NCI-H460 (cell line): Measurements from ENCODE around the gene HS6ST3. TPM values are rescaled to one million over a fixed set of nuclear protein-coding genes. Genes with fewer than 3 reads are reported as not detected.

Experiments
- DNase-seq: peaks from one replicate; pipeline ENCODE4 v3.0.0-alpha.2; 2016; ENCODE audit warnings: low read depth; ENCODE audit errors: extremely low read depth
- total RNA-seq: library from RNA; depleted of rRNA; stranded (reverse); fragments of >200 nt; shearing (Covaris generic); gene quantifications from 2 replicates; pipeline ENCODE4 v1.2.3, GENCODE V29; 2014

Gene HS6ST3
- total RNA-seq, 1 experiment from 2014 or later = not detected

GRCh38 chr13:96690998-96691397 is 601.1 kb downstream of the HS6ST3 start:
- DNase-seq = no peak

DNA sequence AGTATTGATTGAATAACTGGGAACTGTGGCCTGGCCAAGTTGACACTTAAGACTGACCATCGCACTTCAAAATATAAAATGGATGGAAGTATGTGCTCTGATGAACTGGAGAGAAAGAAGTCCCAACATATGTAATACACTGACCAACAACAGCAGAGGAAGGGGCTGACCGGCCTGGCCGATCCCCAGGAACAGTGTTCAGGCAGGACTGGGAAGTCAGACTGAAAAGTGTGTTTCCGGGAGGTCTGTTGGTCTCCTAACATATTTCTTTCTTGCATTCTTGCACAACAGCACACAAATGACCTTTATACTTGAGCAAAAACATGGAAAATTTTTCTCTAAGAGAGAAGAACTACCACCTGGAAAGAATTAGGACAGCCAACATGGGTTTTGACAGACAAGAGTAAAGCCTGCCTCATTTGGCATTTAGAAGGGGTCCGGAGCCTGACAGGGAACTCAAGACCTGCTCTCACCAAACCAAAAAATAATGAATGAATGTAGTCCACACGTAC is 606.5 kb downstream of the HS6ST3 start:
- no peak for DNase-seq

DNA sequence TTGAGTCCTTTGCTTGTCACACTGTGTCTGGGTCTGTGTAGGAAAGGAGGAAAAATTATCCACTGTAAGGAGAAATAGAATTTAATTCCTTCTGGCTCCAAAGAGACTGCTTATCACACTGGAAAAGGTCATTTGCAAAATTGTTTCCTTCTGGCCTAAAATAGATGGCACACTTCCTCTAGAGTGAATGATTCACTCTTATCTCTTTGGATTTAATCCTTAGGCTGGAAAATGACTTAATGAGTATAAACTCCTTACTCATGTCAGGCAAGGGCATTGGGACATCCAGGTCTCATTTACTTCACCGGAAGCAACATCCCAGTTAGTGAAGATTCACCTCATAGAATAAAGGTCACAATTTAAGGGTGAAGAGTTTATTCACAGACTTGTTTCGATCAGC is 610.8 kb downstream of the HS6ST3 start:
- DNase-seq = no peak

- DNase-seq = no peak
Measured at GRCh38 chr13:96707146-96707545, 617.2 kb downstream of the HS6ST3 start.

- DNase-seq = no peak
Measured at GRCh38 chr13:96710166-96710862, 620.4 kb downstream of the HS6ST3 start.

GRCh38 chr13:96720446-96720845 is 630.5 kb downstream of the HS6ST3 start:
- DNase-seq = no peak

- DNase-seq = no peak
Measured at GRCh38 chr13:96726651-96727050, 636.7 kb downstream of the HS6ST3 start.

- DNase-seq = no peak
Measured at GRCh38 chr13:96728463-96728862, 638.6 kb downstream of the HS6ST3 start.

DNA sequence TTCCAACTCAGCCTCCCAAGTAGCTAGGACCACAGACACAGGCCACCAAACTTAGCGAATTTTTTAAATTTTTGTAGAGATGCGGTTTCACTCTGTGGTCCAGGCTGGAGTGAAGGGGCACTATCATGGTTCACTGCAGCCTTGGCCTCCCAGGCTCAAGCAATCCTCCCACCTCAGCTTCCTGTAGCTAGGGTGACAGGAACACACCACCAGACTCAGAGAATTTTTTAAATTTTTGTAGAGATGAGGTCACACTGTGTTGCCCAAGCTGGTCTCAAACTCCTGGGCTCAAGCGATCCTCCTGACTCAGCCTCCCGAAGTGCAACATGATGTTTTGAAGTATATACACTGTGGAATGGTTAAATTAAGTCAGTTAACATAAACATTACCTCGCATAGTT is 640.8 kb downstream of the HS6ST3 start:
- DNase-seq = no peak

DNA sequence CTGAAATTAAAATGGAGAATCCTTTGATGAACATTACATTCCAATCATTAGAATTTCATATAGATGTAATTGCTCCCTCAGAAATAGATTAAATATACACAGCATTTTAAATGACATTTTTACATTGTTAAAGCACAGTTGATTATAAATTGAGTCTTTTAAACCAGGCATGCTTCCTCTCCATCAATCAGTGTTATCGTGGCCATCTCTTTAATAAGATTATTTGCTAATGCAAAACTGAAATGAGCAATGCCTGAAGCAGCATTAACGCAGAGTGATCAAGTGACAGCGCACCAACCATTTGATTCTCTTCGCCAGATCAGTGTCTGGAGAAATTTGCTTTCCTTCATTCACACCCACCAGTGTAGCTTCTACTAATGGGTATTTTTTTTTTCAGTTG is 644.6 kb downstream of the HS6ST3 start:
- DNase-seq = no peak

DNA sequence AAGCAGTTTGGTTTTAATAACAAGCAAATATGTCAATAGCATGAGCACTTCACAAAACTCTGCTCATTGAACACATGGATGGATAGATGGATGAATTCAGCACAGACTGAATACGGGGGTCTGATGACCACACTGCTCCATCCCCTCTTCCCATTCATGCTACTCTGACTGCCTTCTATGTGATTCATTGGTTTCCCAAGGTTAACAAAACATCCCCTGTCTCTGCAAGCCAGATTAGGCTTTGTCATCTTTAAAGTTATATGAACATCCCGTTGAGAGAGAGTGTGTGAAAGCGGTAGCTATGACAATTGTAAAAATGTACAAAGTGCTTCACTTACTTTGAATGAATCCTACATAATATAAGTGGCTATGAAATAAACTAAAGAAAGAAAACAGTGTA is 651.9 kb downstream of the HS6ST3 start:
- no peak for DNase-seq

GRCh38 chr13:96743296-96744089 is 653.6 kb downstream of the HS6ST3 start:
- DNase-seq = no peak

DNA sequence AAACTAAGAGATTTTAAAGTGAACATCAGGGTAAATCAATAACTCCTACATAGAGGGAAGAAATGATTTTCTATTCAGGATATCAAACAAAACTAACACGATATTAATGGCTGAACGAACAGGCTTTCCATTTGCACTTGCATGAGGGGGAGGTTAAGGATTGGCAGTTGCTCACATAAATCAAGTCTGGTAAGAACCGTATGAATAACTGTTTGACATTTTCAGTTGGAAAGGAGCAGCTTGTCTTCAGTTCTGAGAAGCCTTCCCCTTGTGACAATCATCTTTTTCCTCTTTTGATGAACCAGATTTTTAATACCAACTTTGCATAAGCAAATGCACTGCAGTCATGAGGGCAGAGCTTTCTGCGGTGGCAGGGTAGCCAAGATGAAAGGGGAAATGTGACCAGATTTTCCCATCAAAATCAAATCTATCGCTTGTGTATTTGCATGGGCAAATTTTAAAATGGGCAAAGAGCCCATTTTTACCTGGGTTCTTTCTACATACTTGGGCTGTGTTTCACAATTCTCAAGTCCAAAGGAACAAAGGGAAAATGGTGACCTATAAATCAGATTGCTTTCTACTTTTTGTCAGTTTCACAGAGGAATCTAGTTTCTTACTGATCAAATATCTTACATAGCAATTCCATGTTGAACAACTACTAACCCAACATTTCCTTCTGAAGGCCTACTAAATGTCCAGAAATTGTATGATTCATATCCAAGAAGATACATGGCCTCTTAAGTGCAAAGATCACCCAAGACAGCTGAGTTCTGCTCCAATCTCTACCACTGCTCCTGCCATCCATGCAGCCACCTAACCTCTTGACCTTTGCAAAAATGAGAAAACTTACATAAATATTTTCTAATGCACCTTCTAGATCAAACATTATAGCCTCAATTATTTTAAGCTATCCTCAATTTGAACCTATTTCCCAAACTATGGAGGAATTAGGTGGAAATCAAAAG is 654.7 kb downstream of the HS6ST3 start:
- DNase-seq = no peak

DNA sequence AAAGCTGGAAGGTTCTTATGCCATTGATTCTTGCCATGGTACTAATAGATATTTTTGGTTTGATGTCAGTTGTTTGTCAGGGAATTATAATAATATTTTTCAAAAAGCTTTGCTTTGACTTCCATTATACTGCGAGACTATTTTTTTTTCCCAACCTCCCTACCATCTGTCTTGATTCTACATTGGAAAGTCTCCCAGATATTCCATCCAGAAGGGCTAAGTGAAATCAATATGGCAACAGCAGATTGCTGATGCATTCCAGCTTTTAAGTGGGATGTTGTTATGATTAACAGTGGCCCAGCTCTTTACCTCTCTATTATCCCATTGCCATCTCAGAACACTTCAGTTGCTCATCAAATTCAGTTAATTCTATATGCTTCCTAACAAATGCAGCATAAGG is 657.0 kb downstream of the HS6ST3 start:
- DNase-seq = no peak

DNA sequence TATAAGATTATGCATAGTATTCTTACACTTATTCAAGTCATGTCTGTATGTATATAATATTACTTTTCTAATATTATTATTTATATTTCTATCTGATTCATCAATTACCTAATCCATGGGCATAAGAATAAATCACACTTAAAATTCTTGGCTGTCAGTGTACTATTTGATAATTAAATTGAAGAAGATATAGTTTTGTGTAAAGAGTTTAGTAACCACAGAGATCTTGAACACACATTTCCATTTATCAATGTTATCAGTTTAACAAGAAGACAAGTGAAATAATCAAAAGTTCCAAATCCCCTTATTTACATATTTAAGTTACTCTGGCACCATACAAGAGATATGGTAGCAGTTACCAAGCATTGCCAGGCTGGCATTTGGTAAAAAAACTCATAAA is 659.9 kb downstream of the HS6ST3 start:
- DNase-seq = no peak

DNA sequence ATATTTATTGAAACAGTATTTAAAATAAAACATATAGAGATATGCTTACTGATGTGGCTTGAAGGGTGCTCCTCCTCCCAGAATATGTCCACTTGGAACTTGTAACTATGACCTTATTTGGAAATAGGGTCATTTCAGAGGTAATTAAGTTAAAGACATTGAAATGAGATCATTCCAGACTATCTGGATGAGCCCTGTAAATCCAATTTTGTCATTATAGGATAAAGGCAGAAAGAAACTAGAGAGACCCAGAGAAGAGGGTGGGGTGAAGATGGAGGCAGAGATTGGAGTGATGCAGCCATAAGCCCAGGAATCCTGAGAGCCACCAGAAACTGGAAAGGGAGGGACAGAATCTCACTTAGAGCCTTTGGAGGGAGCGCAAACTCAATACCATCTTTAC is 661.2 kb downstream of the HS6ST3 start:
- no peak for DNase-seq

DNA sequence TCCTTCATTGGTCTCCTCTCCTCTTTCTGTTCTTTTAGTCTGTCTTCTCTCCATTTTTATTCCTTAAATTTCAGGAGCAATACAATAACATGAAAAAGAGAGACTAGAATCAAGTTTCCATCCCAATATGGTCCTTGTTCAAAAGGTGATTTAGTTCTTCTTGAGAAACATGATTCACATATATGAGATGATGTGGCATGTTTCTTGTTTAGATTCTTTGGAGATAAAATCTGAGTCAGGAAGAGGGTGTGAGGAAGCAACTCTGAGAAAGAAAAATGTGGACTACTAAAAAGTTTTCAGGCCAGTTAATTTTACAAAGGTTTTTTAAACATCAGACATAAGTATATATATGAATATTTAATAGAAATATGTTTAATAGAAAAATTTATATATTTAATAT is 673.0 kb downstream of the HS6ST3 start:
- DNase-seq = no peak

DNA sequence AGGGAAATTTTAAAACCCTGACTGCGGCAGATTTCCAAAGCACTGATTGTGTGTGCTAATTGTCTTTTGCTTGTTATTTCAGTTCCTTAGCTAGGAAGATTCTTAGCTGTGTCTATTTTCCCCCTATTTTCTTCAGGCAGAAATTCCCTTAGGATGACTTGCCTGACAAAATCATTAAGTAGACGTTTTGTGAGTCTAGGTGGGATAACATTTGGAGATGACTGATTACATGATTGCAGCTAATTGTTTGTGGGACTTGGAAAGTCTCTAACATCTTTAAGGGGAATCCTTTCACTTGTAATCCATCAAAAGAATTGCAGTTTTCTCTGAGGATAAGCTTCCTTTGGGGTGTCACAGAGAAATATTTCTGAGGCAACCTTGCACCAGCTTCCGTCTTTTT is 676.4 kb downstream of the HS6ST3 start:
- DNase-seq = no peak

DNA sequence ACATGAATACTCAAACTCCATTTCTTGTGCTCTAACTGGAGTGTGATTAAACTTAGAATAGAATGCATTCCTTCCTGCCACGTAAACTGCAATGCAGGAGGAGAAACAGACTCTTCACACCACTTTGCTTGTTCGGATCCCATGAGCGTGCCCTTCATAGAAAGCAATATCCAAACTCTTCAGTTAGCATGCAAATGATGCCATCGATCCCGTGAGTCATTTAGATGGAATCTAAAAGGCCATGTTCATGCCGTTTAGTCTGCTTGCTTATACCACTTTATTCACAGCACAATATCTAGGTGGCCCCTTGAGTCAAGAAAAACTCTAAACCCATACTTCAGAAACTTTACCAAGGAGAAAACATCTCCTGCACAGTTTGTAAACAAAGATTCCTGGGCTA is 678.6 kb downstream of the HS6ST3 start:
- DNase-seq = no peak

- no peak for DNase-seq
Measured at GRCh38 chr13:96769874-96770273, 680.0 kb downstream of the HS6ST3 start.
